Measurements from ENCODE around the gene CACNA2D3.

- TF ChIP-seq, protein P1, sequence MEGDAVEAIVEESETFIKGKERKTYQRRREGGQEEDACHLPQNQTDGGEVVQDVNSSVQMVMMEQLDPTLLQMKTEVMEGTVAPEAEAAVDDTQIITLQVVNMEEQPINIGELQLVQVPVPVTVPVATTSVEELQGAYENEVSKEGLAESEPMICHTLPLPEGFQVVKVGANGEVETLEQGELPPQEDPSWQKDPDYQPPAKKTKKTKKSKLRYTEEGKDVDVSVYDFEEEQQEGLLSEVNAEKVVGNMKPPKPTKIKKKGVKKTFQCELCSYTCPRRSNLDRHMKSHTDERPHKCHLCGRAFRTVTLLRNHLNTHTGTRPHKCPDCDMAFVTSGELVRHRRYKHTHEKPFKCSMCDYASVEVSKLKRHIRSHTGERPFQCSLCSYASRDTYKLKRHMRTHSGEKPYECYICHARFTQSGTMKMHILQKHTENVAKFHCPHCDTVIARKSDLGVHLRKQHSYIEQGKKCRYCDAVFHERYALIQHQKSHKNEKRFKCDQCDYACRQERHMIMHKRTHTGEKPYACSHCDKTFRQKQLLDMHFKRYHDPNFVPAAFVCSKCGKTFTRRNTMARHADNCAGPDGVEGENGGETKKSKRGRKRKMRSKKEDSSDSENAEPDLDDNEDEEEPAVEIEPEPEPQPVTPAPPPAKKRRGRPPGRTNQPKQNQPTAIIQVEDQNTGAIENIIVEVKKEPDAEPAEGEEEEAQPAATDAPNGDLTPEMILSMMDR (IDR thresholded peaks at IDR 0.05), result no peak
- TF ChIP-seq POLR2AphosphoS5 (IDR thresholded peaks at IDR 0.05), result no peak
Observed at GRCh38 chr3:54261141-54261540, 138.8 kb downstream of the CACNA2D3 start.
